MM.1S (cell line): ENCODE data around the gene RABGEF1.

ENCODE experiments used
- CTCF ChIP-seq: fragments of 300-600 bp; sonication (generic); IDR thresholded peaks from 2 replicates; pipeline ENCODE4 v1.5.1; 2016; ENCODE audit warnings: antibody characterized with exemption, low read length, mixed read lengths
- EZH2 ChIP-seq: fragments of 300-600 bp; sonication (generic); optimal IDR thresholded peaks from 2 replicates; pipeline ENCODE3; 2017; ENCODE audit warnings: low read depth, mild to moderate bottlenecking, antibody characterized with exemption, low read length, mixed read lengths

- TF ChIP-seq CTCF (no peak), EZH2 (no peak)
Measured at GRCh38 chr7:66735154-66735553, 5.4 kb upstream of the RABGEF1 start.
